Measurements from ENCODE around the gene ZIM2. TPM values are rescaled to one million over a fixed set of nuclear protein-coding genes. Genes with fewer than 3 reads are reported as not detected.

ZIM2 gene
- total RNA-seq, 1 donor from 2014 or later = not detected

DNA sequence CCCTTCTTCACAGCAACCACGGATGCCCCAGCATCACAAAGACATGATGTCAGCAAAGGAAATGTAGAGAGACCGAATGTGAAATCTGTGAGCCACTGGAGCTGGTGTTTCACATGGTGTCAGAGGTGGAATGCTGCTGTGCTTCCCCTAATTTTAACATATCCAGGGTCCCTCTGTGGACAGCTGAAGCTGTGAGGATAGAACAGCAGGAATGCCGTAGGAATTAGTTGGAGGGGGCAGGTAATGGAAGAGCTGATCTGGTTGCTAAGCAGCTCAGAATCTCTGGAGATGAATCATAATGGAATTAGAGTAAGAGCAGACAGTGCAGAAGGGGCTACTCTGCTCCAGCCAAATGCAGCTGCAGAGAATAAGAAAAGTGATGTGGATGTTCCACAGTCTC lies 100.0 kb downstream of the ZIM2 start:
- Mint-ChIP-seq H3K27me3 (ENCODE audit: unreplicated experiment) (peaks cover 5% of the 10 kb centered on the region), H3K4me1 (ENCODE audit: low read depth, unreplicated experiment) (no peaks in the 10 kb centered on the region), H3K4me3 (ENCODE audit: unreplicated experiment) (no peak overlapping the region), H3K36me3 (ENCODE audit: unreplicated experiment) (peaks cover 4% of the 10 kb centered on the region), H3K9me3 (ENCODE audit: unreplicated experiment) (peaks cover 5% of the 10 kb centered on the region), H3K27ac (ENCODE audit: unreplicated experiment) (no peak overlapping the region)
- DNase-seq = no peak
- TF ChIP-seq, protein P1, sequence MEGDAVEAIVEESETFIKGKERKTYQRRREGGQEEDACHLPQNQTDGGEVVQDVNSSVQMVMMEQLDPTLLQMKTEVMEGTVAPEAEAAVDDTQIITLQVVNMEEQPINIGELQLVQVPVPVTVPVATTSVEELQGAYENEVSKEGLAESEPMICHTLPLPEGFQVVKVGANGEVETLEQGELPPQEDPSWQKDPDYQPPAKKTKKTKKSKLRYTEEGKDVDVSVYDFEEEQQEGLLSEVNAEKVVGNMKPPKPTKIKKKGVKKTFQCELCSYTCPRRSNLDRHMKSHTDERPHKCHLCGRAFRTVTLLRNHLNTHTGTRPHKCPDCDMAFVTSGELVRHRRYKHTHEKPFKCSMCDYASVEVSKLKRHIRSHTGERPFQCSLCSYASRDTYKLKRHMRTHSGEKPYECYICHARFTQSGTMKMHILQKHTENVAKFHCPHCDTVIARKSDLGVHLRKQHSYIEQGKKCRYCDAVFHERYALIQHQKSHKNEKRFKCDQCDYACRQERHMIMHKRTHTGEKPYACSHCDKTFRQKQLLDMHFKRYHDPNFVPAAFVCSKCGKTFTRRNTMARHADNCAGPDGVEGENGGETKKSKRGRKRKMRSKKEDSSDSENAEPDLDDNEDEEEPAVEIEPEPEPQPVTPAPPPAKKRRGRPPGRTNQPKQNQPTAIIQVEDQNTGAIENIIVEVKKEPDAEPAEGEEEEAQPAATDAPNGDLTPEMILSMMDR (IDR thresholded peaks at IDR 0.05; ENCODE audit: partially characterized antibody, unreplicated experiment) = no peak

DNA sequence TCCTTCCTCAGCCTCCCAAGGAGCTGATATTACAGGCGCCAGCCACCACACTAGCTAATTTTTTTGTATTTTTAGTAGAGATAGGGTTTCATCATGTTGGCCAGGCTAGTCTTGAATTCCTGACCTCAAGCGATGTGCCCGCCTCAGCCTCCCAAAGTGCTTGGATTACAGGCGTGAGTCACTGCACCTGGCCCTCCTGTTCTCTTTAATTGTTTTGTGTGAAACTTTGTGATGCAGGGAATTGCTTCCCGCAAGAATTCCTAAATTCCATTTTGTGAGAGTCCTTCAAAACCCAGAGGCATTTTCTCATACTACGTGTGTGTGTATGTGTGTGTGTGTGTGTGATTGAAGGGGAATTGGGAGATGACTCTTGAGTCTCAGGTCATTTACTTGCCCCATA lies 104.0 kb downstream of the ZIM2 start:
- H3K36me3 Mint-ChIP-seq (ENCODE audit: unreplicated experiment) = peaks cover 5% of the 10 kb centered on the region
- H3K4me1 Mint-ChIP-seq (ENCODE audit: low read depth, unreplicated experiment) = no peaks in the 10 kb centered on the region
- no peak overlapping the region for H3K27ac Mint-ChIP-seq (ENCODE audit: unreplicated experiment)
- no peak for DNase-seq
- H3K4me3 Mint-ChIP-seq (ENCODE audit: unreplicated experiment) = no peak overlapping the region
- H3K9me3 Mint-ChIP-seq (ENCODE audit: unreplicated experiment) = peaks cover 5% of the 10 kb centered on the region
- peaks cover 2% of the 10 kb centered on the region for H3K27me3 Mint-ChIP-seq (ENCODE audit: unreplicated experiment)
- TF ChIP-seq, protein P1 (IDR thresholded peaks at IDR 0.05; ENCODE audit: partially characterized antibody, unreplicated experiment) = no peak

DNA sequence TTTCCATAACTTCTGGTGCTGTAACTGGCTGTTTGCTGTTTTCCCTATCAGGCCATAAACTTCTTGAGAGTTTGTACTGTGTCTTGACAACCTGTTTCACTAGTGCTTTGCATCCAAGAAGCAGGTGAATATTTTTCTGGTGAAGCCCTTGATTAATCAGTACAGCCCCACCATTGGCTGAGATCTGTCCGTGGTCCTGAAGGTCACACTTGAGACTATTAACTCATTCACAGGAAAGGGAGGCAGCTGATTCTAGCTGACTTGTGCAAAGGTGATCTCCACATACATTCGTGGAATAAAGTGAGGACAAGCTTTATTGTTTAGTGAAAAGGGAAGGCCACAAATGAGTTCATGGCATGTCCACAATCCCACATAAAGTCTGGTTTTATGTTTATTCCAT lies 107.5 kb downstream of the ZIM2 start:
- H3K36me3 Mint-ChIP-seq (ENCODE audit: unreplicated experiment) = peaks cover 5% of the 10 kb centered on the region
- peaks cover 3% of the 10 kb centered on the region for H3K9me3 Mint-ChIP-seq (ENCODE audit: unreplicated experiment)
- H3K4me3 Mint-ChIP-seq (ENCODE audit: unreplicated experiment) = no peak overlapping the region
- no peak overlapping the region for H3K27ac Mint-ChIP-seq (ENCODE audit: unreplicated experiment)
- TF ChIP-seq, protein P1 (IDR thresholded peaks at IDR 0.05; ENCODE audit: partially characterized antibody, unreplicated experiment) = no peak
- DNase-seq = no peak
- H3K4me1 Mint-ChIP-seq (ENCODE audit: low read depth, unreplicated experiment) = no peaks in the 10 kb centered on the region
- peaks cover 2% of the 10 kb centered on the region for H3K27me3 Mint-ChIP-seq (ENCODE audit: unreplicated experiment)

DNA sequence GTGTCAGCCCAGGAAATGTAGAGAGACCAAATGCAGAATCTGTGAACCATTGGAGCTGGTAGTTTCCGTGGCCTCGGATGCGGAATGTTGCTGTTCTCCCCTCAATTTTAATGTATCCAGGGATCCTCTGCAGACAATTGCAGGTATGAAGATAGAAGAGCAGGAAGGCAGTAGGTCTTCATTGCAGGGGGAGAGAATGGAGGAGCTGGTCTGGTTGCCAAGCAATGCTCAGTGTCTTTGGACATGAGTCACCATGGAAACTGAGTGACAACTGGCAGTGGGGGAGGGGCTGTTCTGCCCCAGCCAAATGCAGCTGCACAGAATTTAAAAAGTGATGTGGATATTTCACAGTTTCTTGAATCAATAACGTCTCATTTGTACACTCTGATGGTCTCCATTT lies 112.8 kb downstream of the ZIM2 start:
- Mint-ChIP-seq H3K36me3 (ENCODE audit: unreplicated experiment) (peaks cover 7% of the 10 kb centered on the region), H3K27me3 (ENCODE audit: unreplicated experiment) (peaks cover 5% of the 10 kb centered on the region), H3K9me3 (ENCODE audit: unreplicated experiment) (no peaks in the 10 kb centered on the region), H3K4me1 (ENCODE audit: low read depth, unreplicated experiment) (peaks cover 2% of the 10 kb centered on the region), H3K27ac (ENCODE audit: unreplicated experiment) (peak overlapping the region; percentile 26), H3K4me3 (ENCODE audit: unreplicated experiment) (peak overlapping the region; percentile 7)
- DNase-seq = no peak
- TF ChIP-seq, protein P1 (IDR thresholded peaks at IDR 0.05; ENCODE audit: partially characterized antibody, unreplicated experiment) = no peak

DNA sequence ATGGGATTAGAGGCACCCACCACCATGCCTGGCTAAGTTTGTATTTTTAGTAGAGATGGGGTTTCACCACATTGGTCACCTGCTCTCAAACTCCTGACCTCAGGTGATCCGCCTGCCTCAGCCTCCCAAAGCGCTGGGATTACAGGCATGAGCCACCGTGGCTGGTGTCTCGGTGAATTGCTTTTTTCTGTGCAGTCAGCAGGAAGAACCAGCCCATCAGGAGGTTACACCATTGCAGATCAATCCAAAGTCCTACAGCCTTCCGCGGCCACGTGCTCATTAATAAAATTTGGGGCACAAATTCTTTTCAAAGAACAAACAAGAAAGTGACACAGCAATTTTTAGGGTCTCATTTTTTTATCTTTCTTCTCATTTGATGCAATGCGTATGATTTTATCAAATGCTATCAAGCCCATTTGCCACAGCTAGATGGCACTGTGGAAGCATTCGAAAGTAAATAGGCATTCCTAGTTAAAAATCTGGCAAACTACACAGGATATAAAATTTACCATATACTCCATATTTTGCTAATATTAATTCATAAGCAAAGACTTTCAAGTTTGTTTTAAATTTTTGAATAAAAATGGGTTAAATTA lies 114.6 kb downstream of the ZIM2 start:
- Mint-ChIP-seq H3K9me3 (ENCODE audit: unreplicated experiment) (peaks cover 2% of the 10 kb centered on the region), H3K27ac (ENCODE audit: unreplicated experiment) (no peak overlapping the region), H3K4me3 (ENCODE audit: unreplicated experiment) (no peak overlapping the region), H3K36me3 (ENCODE audit: unreplicated experiment) (peaks cover 7% of the 10 kb centered on the region), H3K27me3 (ENCODE audit: unreplicated experiment) (peaks cover 5% of the 10 kb centered on the region), H3K4me1 (ENCODE audit: low read depth, unreplicated experiment) (peaks cover 2% of the 10 kb centered on the region)
- DNase-seq = no peak
- TF ChIP-seq, protein P1 (IDR thresholded peaks at IDR 0.05; ENCODE audit: partially characterized antibody, unreplicated experiment) = no peak

Other genes with a start within 250 kb of the ZIM2 start
- 48.2 TPM for gene ZNF71, start 245.4 kb downstream of the ZIM2 start, total RNA-seq (ENCODE audit: unreplicated experiment)
- gene SMIM17, start 197.6 kb downstream of the ZIM2 start, total RNA-seq (ENCODE audit: unreplicated experiment) = 2.7 TPM
- 2.7 TPM for gene ZNF835, start 169.0 kb downstream of the ZIM2 start, total RNA-seq (ENCODE audit: unreplicated experiment)
- gene PEG3, start within 50 bp of the ZIM2 start, total RNA-seq (ENCODE audit: unreplicated experiment) = 11.6 TPM

Data from glutamatergic neuron (in vitro differentiated cells).